Neuronal stem cell (in vitro differentiated cells): ENCODE measurements around the gene SHROOM1.

ENCODE experiments used
- DNase-seq: peaks from one replicate; pipeline ENCODE4 v3.0.0-alpha.2; 2013; ENCODE audit warnings: low spot score
- H2AFZ ChIP-seq: one replicate; pipeline ENCODE4 v1.6.1; 2013; ENCODE audit warnings: mild to moderate bottlenecking, low read length, inconsistent platforms
- H2AK5ac ChIP-seq: 2 replicates; pipeline ENCODE4 v1.6.1; 2013; ENCODE audit warnings: low read depth, mild to moderate bottlenecking, inconsistent platforms, low read length, moderate library complexity, mixed read lengths
- H2BK120ac ChIP-seq: 2 replicates; pipeline ENCODE4 v1.6.1; 2013; ENCODE audit warnings: low read depth, mild to moderate bottlenecking, inconsistent platforms, low read length, moderate library complexity, mixed read lengths
- H2BK12ac ChIP-seq: one replicate; pipeline ENCODE4 v1.6.1; 2013; ENCODE audit warnings: low read length, inconsistent platforms
- H2BK15ac ChIP-seq: 2 replicates; pipeline ENCODE4 v1.6.1; 2013; ENCODE audit warnings: mild to moderate bottlenecking, low read length, inconsistent platforms, mixed read lengths
- H2BK5ac ChIP-seq: one replicate; pipeline ENCODE4 v1.6.1; 2013; ENCODE audit warnings: inconsistent platforms, mild to moderate bottlenecking, low read length, moderate library complexity
- H3K14ac ChIP-seq: one replicate; pipeline ENCODE4 v1.6.1; 2013; ENCODE audit warnings: low read length, inconsistent platforms
- H3K18ac ChIP-seq: 2 replicates; pipeline ENCODE4 v1.6.1; 2013; ENCODE audit warnings: low read length, inconsistent platforms
- H3K23ac ChIP-seq: 2 replicates; pipeline ENCODE4 v1.6.1; 2013; ENCODE audit warnings: low read depth, mild to moderate bottlenecking, mixed read lengths, low read length, inconsistent platforms; ENCODE audit not compliant: poor library complexity
- H3K27ac ChIP-seq: replicated peaks from 3 replicates; pipeline ENCODE4 v1.5.1; 2013; ENCODE audit warnings: low read length, inconsistent platforms
- H3K27me3 ChIP-seq, 3 experiments: 2 replicates each; pipeline ENCODE4 v1.6.1; 2013; ENCODE audit warnings: low read length in 3 of 3, mild to moderate bottlenecking in 2 of 3, inconsistent platforms in 1 of 3, low read depth in 1 of 3, mixed read lengths in 1 of 3, moderate library complexity in 1 of 3; ENCODE audit not compliant: control insufficient read depth in 3 of 3, insufficient read depth in 3 of 3
- H3K36me3 ChIP-seq, 2 donors: replicated peaks in 1 of 2; 2 replicates each; pipeline ENCODE4 v1.6.1; 2013; ENCODE audit warnings: low read length in 2 of 2; ENCODE audit not compliant: control insufficient read depth in 2 of 2, insufficient read depth in 2 of 2
- H3K4ac ChIP-seq: 2 replicates; pipeline ENCODE4 v1.6.1; 2013; ENCODE audit warnings: inconsistent platforms, mild to moderate bottlenecking, low read length, moderate library complexity
- H3K4me1 ChIP-seq, 2 donors: 1 replicate in 1 of 2; 2 replicates in 1 of 2; pipeline ENCODE4 v1.6.1; 2013; ENCODE audit warnings: low read length in 2 of 2, low read depth in 1 of 2; ENCODE audit not compliant: control insufficient read depth in 2 of 2, insufficient read depth in 1 of 2
- H3K4me2 ChIP-seq: one replicate; pipeline ENCODE4 v1.6.1; 2013; ENCODE audit warnings: mild to moderate bottlenecking, low read length, inconsistent platforms; ENCODE audit not compliant: insufficient read depth, poor library complexity, severe bottlenecking
- H3K4me3 ChIP-seq, 2 donors: 2 replicates each; pipeline ENCODE4 v1.5.1; 2013; ENCODE audit warnings: low read length in 2 of 2, mild to moderate bottlenecking in 2 of 2, inconsistent platforms in 1 of 2, moderate library complexity in 1 of 2
- H3K79me1 ChIP-seq: one replicate; pipeline ENCODE4 v1.6.1; 2013; ENCODE audit warnings: low read depth, mild to moderate bottlenecking, inconsistent platforms, low read length, moderate library complexity
- H3K9ac ChIP-seq: one replicate; pipeline ENCODE4 v1.6.1; 2013; ENCODE audit warnings: mild to moderate bottlenecking, low read depth, low read length, inconsistent platforms; ENCODE audit not compliant: poor library complexity
- H3K9me3 ChIP-seq, 2 donors: replicated peaks in 1 of 2; 2 replicates each; pipeline versions ENCODE3 to v1.6.1; 2013; ENCODE audit warnings: low read length in 2 of 2, mild to moderate bottlenecking in 2 of 2, inconsistent platforms in 1 of 2, low read depth in 1 of 2, mixed read lengths in 1 of 2, moderate library complexity in 1 of 2; ENCODE audit not compliant: control insufficient read depth in 2 of 2, insufficient read depth in 1 of 2
- H4K8ac ChIP-seq: one replicate; pipeline ENCODE4 v1.6.1; 2013; ENCODE audit warnings: low read depth, mild to moderate bottlenecking, inconsistent platforms, low read length, moderate library complexity
- H4K91ac ChIP-seq: one replicate; pipeline ENCODE4 v1.6.1; 2013; ENCODE audit warnings: low read length, low read depth, mild to moderate bottlenecking, inconsistent platforms; ENCODE audit not compliant: poor library complexity
- WGBS, 2 donors: extraction: QIAGEN DNeasy Blood & Tissue Kit; methylation state at CpG; one replicate each; pipeline ENCODE4 v1.1.7; 2013; ENCODE audit warnings: missing lambda C conversion rate in 2 of 2, mixed read lengths in 1 of 2; ENCODE audit not compliant: insufficient read length in 2 of 2, insufficient replicate concordance in 1 of 2; ENCODE audit errors: extremely low coverage in 2 of 2; 5-methylcytosine and 5-hydroxymethylcytosine counted together

SHROOM1 gene

GRCh38 chr5:132873930-132874271 lies 43.5 kb upstream of the SHROOM1 start:
- Histone ChIP-seq H3K23ac (no peak overlapping the region), H3K9ac (no peak overlapping the region), H2BK120ac (no peak overlapping the region), H3K79me1 (no peaks in the 10 kb centered on the region), H2AFZ (no peak overlapping the region), H3K4me2 (no peak overlapping the region), H3K4ac (no peak overlapping the region), H2BK12ac (no peak overlapping the region), H3K14ac (no peak overlapping the region), H3K18ac (no peak overlapping the region), H3K9me3 (no peaks in the 10 kb centered on the region), H2BK5ac (no peak overlapping the region), H3K4me1 (no peaks in the 10 kb centered on the region), H4K91ac (no peak overlapping the region), H2BK15ac (no peak overlapping the region), H3K4me3 (no peak overlapping the region), H3K27ac (no peak overlapping the region), H3K36me3 (peaks cover 8 to 97% of the 10 kb centered on the region in 2 donors), H4K8ac (no peak overlapping the region), H2AK5ac (no peak overlapping the region), H3K27me3 (no peaks in the 10 kb centered on the region)
- DNase-seq, result no peak
- WGBS, 2 donors, result no CpG with 5 or more reads among the region's 3 CpGs

- no peak within 1 kb of the TSS for H2BK15ac ChIP-seq
- no peak within 1 kb of the TSS for H3K27ac ChIP-seq
- H3K36me3 ChIP-seq, result peaks cover 11 to 97% of the 10 kb centered on the region in 2 donors
- H3K23ac ChIP-seq, result no peak within 1 kb of the TSS
- no peak within 1 kb of the TSS for H2BK120ac ChIP-seq
- H2BK12ac ChIP-seq, result no peak within 1 kb of the TSS
- H4K91ac ChIP-seq, result no peak within 1 kb of the TSS
- H3K79me1 ChIP-seq, result no peaks in the 10 kb centered on the region
- WGBS, 2 donors, result no CpG with 5 or more reads among the region's 6 CpGs
- no peak within 1 kb of the TSS for H3K9ac ChIP-seq
- peak within 1 kb of the TSS in 1 of 2 donors; percentile 66 for H3K4me3 ChIP-seq
- no peaks in the 10 kb centered on the region for H3K27me3 ChIP-seq
- no peak within 1 kb of the TSS for H3K4me2 ChIP-seq
- no peak within 1 kb of the TSS for H3K18ac ChIP-seq
- no peaks in the 10 kb centered on the region for H3K9me3 ChIP-seq
- no peak within 1 kb of the TSS for H3K14ac ChIP-seq
- no peak within 1 kb of the TSS for H2AFZ ChIP-seq
- no peak within 1 kb of the TSS for H4K8ac ChIP-seq
- H3K4me1 ChIP-seq, result no peaks in the 10 kb centered on the region
- H2AK5ac ChIP-seq, result no peak within 1 kb of the TSS
- no peak within 1 kb of the TSS for H3K4ac ChIP-seq
- no peak for DNase-seq
- H2BK5ac ChIP-seq, result no peak within 1 kb of the TSS
Observed at GRCh38 chr5:132873119-132873929, 42.9 kb upstream of the SHROOM1 start, which contains the start of gene LEAP2. TSS of gene LEAP2 (plus strand) at chr5:132873668. CDS start at chr5:132873695, 27 bp downstream.

- H2BK5ac ChIP-seq, result no peak overlapping the region
- no peaks in the 10 kb centered on the region for H3K79me1 ChIP-seq
- WGBS, 2 donors, result no CpG with 5 or more reads among the region's 1 CpG
- no peaks in the 10 kb centered on the region for H3K9me3 ChIP-seq
- no peak overlapping the region for H4K8ac ChIP-seq
- H3K36me3 ChIP-seq, result peaks cover 9 to 97% of the 10 kb centered on the region in 2 donors
- no peaks in the 10 kb centered on the region for H3K27me3 ChIP-seq
- H2AK5ac ChIP-seq, result no peak overlapping the region
- H3K23ac ChIP-seq, result no peak overlapping the region
- no peak overlapping the region for H4K91ac ChIP-seq
- H3K4ac ChIP-seq, result no peak overlapping the region
- H2AFZ ChIP-seq, result no peak overlapping the region
- H3K4me3 ChIP-seq, result no peak overlapping the region
- H2BK120ac ChIP-seq, result no peak overlapping the region
- H2BK12ac ChIP-seq, result no peak overlapping the region
- no peak for DNase-seq
- H3K4me2 ChIP-seq, result no peak overlapping the region
- H2BK15ac ChIP-seq, result no peak overlapping the region
- H3K14ac ChIP-seq, result no peak overlapping the region
- no peak overlapping the region for H3K9ac ChIP-seq
- no peak overlapping the region for H3K18ac ChIP-seq
- no peak overlapping the region for H3K27ac ChIP-seq
- H3K4me1 ChIP-seq, result no peaks in the 10 kb centered on the region
Observed at GRCh38 chr5:132872788-132873118, 42.3 kb upstream of the SHROOM1 start.

- Histone ChIP-seq H3K14ac (no peak overlapping the region), H2BK120ac (no peak overlapping the region), H3K9me3 (no peaks in the 10 kb centered on the region), H2BK15ac (no peak overlapping the region), H3K18ac (no peak overlapping the region), H2BK12ac (no peak overlapping the region), H3K4me2 (no peak overlapping the region), H4K91ac (no peak overlapping the region), H3K27me3 (no peaks in the 10 kb centered on the region), H3K23ac (no peak overlapping the region), H2AFZ (no peak overlapping the region), H3K4me3 (no peak overlapping the region), H2BK5ac (no peak overlapping the region), H4K8ac (no peak overlapping the region), H2AK5ac (no peak overlapping the region), H3K4me1 (peaks cover 2 to 7% of the 10 kb centered on the region in 2 donors), H3K79me1 (peaks cover 3% of the 10 kb centered on the region), H3K36me3 (peaks cover 13 to 92% of the 10 kb centered on the region in 2 donors), H3K4ac (no peak overlapping the region), H3K9ac (no peak overlapping the region), H3K27ac (no peak overlapping the region)
- WGBS, 2 donors, result no CpG with 5 or more reads among the region's 5 CpGs
- DNase-seq, result no peak
Observed at GRCh38 chr5:132871459-132872284, 41.2 kb upstream of the SHROOM1 start.
